HAP-1 (cell line): Measurements from ENCODE around the gene ANKRD27.

Source experiments
- DNase-seq, 2 experiments: peaks; one replicate each; pipeline ENCODE4 v3.0.0-alpha.2; 2016 to 2020; ENCODE audit warnings: low spot score in 2 of 2
- H3K27me3 ChIP-seq: fragments of 250-450 bp; sonication (Bioruptor Pico); 2 replicates; pipeline ENCODE4 v1.5.1; 2020; ENCODE audit warnings: low read depth, mild to moderate bottlenecking, moderate library complexity
- H3K36me3 ChIP-seq: fragments of 250-450 bp; sonication (Bioruptor Pico); replicated peaks from 2 replicates; pipeline ENCODE4 v1.5.1; 2020; ENCODE audit warnings: mild to moderate bottlenecking
- H3K4me1 ChIP-seq: fragments of 250-450 bp; sonication (Bioruptor Pico); 2 replicates; pipeline ENCODE4 v1.5.1; 2020; ENCODE audit warnings: mild to moderate bottlenecking
- H3K4me3 ChIP-seq: fragments of 250-450 bp; sonication (Bioruptor Pico); 2 replicates; pipeline ENCODE4 v1.5.1; 2020; ENCODE audit warnings: mild to moderate bottlenecking, moderate library complexity
- H3K9me3 ChIP-seq: fragments of 250-450 bp; sonication (Bioruptor Pico); 2 replicates; pipeline ENCODE4 v1.5.1; 2020; ENCODE audit warnings: mild to moderate bottlenecking, moderate library complexity
- in situ Hi-C: fragments of 300-500 bp; cut with MboI; formaldehyde crosslinking; loops from 3 replicates; pipeline ENCODE4 v1.14.3; 2020; ENCODE audit warnings: low sequenced_read_pairs, inconsistent platforms, mixed read lengths

Gene ANKRD27

DNA sequence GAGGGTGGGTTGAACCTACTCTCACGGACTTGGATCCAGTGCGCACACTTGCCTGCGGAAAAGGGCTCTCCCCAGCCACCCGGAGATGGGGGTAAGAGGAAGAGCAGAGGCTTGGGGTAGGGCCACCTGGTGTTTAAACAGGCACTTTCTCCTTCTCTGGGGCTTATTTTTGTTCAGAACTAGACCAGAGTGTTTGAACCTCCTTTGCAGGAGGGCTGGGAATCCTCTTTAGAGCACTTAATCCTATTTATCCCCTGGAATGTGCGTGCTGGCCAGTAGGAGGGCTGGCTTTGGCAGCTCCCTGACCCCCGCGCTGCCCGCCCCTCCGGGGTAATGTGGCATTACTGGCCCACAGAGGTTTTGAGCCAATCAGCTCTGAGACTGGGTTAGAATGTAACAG lies 2.7 kb upstream of the ANKRD27 start:
- Histone ChIP-seq H3K27me3 (no peaks in the 10 kb centered on the region), H3K4me1 (peaks cover 19% of the 10 kb centered on the region), H3K36me3 (no peaks in the 10 kb centered on the region), H3K4me3 (peak overlapping the region; percentile 87), H3K9me3 (no peaks in the 10 kb centered on the region)
- DNase-seq = peak; percentile 94 to 96
- in situ Hi-C loops = loop anchor here (25.0 kb wide), 1 partner anchor 510 kb away; the partner anchor contains the start of gene LRP3

GRCh38 chr19:32676895-32677359 lies 1.9 kb upstream of the ANKRD27 start:
- Histone ChIP-seq H3K4me1 (peaks cover 19% of the 10 kb centered on the region), H3K36me3 (no peaks in the 10 kb centered on the region), H3K4me3 (peak overlapping the region; percentile 87), H3K27me3 (no peaks in the 10 kb centered on the region), H3K9me3 (no peaks in the 10 kb centered on the region)
- DNase-seq = peak in 1 of 2 experiments; percentile 29
- in situ Hi-C loops = loop anchor here (25.0 kb wide), 1 partner anchor 510 kb away; the partner anchor contains the start of gene LRP3

DNA sequence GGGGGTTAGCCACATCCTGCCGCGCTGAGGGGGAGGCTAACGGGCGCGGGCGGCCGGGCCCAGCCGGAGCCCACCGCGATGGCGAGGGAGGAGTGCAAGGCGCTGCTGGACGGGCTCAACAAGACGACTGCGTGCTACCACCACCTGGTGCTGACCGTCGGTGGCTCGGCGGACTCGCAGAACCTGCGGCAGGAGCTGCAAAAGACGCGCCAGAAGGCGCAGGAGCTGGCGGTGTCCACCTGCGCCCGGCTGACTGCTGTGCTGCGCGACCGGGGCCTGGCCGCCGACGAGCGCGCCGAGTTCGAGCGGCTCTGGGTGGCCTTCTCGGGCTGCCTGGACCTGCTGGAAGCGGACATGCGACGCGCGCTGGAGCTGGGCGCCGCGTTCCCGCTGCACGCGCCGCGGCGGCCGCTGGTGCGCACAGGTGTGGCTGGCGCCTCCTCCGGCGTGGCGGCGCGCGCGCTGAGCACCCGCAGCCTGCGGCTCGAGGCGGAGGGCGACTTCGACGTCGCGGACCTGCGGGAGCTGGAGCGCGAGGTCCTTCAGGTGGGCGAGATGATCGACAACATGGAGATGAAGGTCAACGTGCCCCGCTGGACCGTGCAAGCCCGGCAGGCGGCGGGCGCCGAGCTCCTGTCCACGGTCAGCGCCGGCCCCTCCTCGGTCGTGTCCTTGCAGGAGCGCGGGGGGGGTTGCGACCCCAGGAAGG lies 1.4 kb upstream of the ANKRD27 start:
- Histone ChIP-seq H3K4me1 (peaks cover 19% of the 10 kb centered on the region), H3K36me3 (no peaks in the 10 kb centered on the region), H3K27me3 (no peaks in the 10 kb centered on the region), H3K4me3 (peak overlapping the region; percentile 87), H3K9me3 (no peaks in the 10 kb centered on the region)
- in situ Hi-C loops = loop anchor here (25.0 kb wide), 1 partner anchor 511 kb away; the partner anchor contains the start of gene LRP3
- DNase-seq = peak in 1 of 2 experiments; percentile 29

GRCh38 chr19:32675720-32676185 lies 773 bp upstream of the ANKRD27 start, which contains the start of gene RGS9BP:
Gene RGS9BP, plus strand, starts transcription at chr19:32675848. Its CDS starts 416 bp downstream, at chr19:32676264.
- Histone ChIP-seq H3K4me3 (peak within 1 kb of the TSS; percentile 87), H3K36me3 (no peaks in the 10 kb centered on the region), H3K27me3 (no peaks in the 10 kb centered on the region), H3K4me1 (peaks cover 19% of the 10 kb centered on the region), H3K9me3 (no peaks in the 10 kb centered on the region)
- peak; percentile 66 to 92 for DNase-seq
- in situ Hi-C loops = loop anchor here (25.0 kb wide), 1 partner anchor 512 kb away; the partner anchor contains the start of gene LRP3

DNA sequence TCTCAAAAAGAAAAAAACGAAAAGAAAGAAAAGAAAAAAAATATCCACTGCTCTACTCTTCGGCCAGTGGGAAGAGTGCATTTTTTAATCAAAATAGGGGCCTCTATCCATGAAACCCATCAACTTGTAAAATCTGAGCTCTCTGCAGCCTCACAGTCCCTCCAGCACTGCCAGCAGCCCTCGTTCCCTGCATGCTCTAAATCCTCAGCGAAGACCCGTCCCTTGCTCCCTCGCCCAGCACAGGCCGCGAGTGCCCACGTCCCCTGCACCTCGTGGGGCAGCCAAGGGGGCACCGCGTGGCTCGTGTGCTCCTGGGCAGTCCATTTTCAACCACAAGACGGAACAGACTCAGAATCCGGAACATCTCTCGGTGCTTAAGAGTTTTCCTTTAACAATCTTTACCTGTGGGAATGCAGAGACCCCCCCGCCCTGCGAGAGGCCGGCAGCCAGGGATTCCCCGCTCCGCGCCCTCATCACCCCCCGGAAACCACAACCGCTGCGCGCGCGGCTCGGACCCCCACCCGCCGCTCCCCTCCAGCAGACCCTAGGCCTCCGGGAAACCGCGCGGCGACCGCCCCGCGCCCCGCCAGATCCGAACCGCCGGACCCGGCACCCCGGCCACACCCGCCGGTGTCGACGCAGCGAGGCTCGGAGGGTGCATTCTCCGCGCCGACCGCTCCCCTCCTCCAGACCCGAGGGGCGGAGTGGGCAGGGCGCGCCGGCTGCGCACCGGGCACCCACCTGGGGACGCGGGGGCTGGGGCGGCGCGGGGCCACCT lies 638 bp downstream of the ANKRD27 start:
- Histone ChIP-seq H3K4me3 (peak overlapping the region; percentile 87), H3K36me3 (no peaks in the 10 kb centered on the region), H3K4me1 (peaks cover 19% of the 10 kb centered on the region), H3K27me3 (no peaks in the 10 kb centered on the region), H3K9me3 (no peaks in the 10 kb centered on the region)
- DNase-seq = peak; percentile 4 to 41
- in situ Hi-C loops = no loop called here

DNA sequence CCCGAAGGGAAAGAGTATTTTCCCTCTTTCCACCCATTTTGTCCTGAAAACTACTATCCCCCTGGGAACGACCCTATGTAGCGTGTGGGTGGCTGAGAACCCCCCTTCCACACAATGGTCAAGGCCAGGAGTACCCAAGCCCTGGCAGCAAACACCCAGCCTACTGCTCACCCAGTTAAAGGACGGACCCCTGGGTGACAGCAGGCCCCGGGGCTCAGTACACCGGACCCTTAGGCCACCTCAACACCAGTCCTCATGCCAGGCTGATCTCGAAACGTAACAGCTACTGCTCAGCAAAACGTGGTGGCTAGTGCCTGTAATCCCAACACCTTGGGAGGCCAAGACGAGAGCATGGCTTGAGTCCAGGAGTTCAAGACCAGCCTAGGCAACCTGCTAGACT lies 1.4 kb downstream of the ANKRD27 start:
- in situ Hi-C loops = no loop called here
- DNase-seq = no peak
- H3K27me3 ChIP-seq = no peaks in the 10 kb centered on the region
- H3K4me1 ChIP-seq = peaks cover 17% of the 10 kb centered on the region
- peak overlapping the region; percentile 87; the same call in 1 of the 2 replicates for H3K4me3 ChIP-seq
- H3K9me3 ChIP-seq = no peaks in the 10 kb centered on the region
- H3K36me3 ChIP-seq = no peaks in the 10 kb centered on the region

DNA sequence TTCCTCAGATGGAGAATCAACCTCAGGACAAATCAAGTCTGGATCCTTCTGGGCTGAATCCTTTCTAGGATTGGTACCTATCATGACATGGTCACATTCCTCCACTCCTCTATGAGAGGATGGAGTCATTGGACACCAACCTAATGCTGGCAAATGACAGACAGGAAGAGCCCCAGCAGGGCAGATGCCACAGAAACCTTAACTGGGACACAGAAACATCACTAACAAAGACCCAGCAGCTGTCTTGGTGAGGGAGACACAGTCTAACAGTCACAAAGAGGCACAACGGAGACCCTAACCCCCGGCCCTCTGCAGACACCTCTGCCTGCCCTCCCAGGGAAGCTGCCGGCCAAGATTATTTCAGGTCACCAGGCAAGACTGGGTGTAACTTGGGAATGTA lies 2.1 kb downstream of the ANKRD27 start:
- H3K36me3 ChIP-seq = no peaks in the 10 kb centered on the region
- H3K9me3 ChIP-seq = no peaks in the 10 kb centered on the region
- H3K4me3 ChIP-seq = no peak overlapping the region
- DNase-seq = no peak
- H3K27me3 ChIP-seq = no peaks in the 10 kb centered on the region
- in situ Hi-C loops = no loop called here
- peaks cover 11% of the 10 kb centered on the region for H3K4me1 ChIP-seq

DNA sequence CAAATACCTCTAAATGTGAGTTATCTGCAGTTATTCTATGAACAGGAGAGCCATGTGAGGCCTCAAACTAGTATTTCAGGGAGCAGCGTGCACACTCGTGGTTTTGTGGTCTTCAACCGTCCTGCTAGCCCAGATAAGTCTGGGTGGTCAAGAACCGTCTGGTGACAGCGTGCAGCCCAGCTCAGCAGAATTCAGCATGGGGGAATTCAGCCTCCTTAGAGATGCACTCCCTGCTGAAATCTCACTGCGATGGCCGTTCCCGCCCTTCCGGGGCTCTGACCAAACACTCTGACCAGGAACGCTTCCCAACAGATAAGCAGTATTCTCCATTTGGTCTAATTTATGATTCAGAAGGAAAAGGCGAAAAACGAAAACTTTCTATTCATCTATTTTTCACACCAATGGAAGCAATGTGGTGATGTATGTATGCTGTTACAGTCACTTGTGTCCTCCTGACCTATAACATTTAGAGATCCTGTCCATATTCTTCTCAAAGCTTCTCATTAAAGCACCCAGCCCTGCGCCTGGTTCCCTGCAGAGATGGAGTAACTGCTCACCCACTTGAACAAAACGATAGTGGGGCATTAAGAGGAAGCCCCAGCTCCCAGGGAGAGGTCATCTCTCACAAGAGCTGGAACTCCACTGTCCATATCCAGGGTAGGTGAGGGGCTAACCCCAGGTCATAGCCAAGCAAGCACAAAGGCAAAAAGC lies 2.9 kb downstream of the ANKRD27 start:
- H3K4me1 ChIP-seq = peaks cover 5% of the 10 kb centered on the region

GRCh38 chr19:32669310-32669709 lies 5.7 kb downstream of the ANKRD27 start:
- Histone ChIP-seq H3K9me3 (no peaks in the 10 kb centered on the region), H3K4me1 (no peaks in the 10 kb centered on the region; the same call in 1 of the 2 replicates), H3K4me3 (no peak overlapping the region), H3K27me3 (no peaks in the 10 kb centered on the region), H3K36me3 (peaks cover 12% of the 10 kb centered on the region)
- in situ Hi-C loops = no loop called here
- no peak for DNase-seq

More for the DNA sequence above, 2.9 kb downstream of the ANKRD27 start:
- in situ Hi-C loops = no loop called here
- no peak for DNase-seq
- no peaks in the 10 kb centered on the region for H3K27me3 ChIP-seq
- H3K36me3 ChIP-seq = peaks cover 4% of the 10 kb centered on the region; the same call in 1 of the 2 replicates
- H3K4me3 ChIP-seq = no peak overlapping the region
- no peaks in the 10 kb centered on the region for H3K9me3 ChIP-seq

GRCh38 chr19:32666084-32666483 lies 8.9 kb downstream of the ANKRD27 start:
- no peak overlapping the region for H3K4me3 ChIP-seq
- H3K27me3 ChIP-seq = no peaks in the 10 kb centered on the region
- peaks cover 12% of the 10 kb centered on the region for H3K36me3 ChIP-seq
- in situ Hi-C loops = no loop called here
- no peak for DNase-seq
- H3K4me1 ChIP-seq = no peaks in the 10 kb centered on the region
- H3K9me3 ChIP-seq = no peaks in the 10 kb centered on the region

- Histone ChIP-seq H3K4me3 (no peak overlapping the region), H3K27me3 (no peaks in the 10 kb centered on the region), H3K36me3 (peaks cover 20% of the 10 kb centered on the region), H3K4me1 (no peaks in the 10 kb centered on the region), H3K9me3 (no peaks in the 10 kb centered on the region)
- in situ Hi-C loops = no loop called here
- DNase-seq = no peak
These were observed 12.8 kb downstream of the ANKRD27 start for GRCh38 chr19:32662186-32662585.

GRCh38 chr19:32661318-32661717 lies 13.7 kb downstream of the ANKRD27 start:
- Histone ChIP-seq H3K36me3 (peaks cover 19% of the 10 kb centered on the region), H3K27me3 (no peaks in the 10 kb centered on the region), H3K4me3 (no peak overlapping the region), H3K9me3 (no peaks in the 10 kb centered on the region), H3K4me1 (no peaks in the 10 kb centered on the region)
- in situ Hi-C loops = no loop called here
- DNase-seq = no peak

GRCh38 chr19:32658527-32658926 lies 16.5 kb downstream of the ANKRD27 start:
- H3K4me3 ChIP-seq = no peak overlapping the region
- no peaks in the 10 kb centered on the region for H3K9me3 ChIP-seq
- no peak for DNase-seq
- in situ Hi-C loops = no loop called here
- no peaks in the 10 kb centered on the region for H3K4me1 ChIP-seq
- H3K27me3 ChIP-seq = no peaks in the 10 kb centered on the region
- H3K36me3 ChIP-seq = peaks cover 26% of the 10 kb centered on the region
